Measurements from ENCODE around the gene GSTA3.

The GSTA3 gene

DNA sequence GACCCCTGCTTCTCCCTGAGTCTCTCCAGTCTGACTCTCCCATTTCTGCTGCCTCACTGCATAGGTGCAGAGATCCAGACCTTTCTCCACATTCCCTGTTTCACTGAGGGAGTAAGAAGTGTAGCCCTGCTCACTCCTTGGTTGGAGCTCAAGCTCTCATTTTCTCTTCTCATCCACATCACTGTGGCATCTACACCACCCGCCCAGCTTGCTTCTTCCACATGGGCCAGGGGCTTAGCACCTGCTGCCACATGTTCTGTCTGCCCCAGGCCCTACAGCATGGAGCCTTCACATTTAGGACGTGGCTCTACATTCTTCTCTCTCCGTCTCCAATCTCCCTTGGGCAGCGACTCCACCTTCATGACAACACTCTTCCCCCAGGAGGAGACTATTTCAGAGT, 60.4 kb downstream of the GSTA3 start:
- no peak for DNase-seq

All from NCI-H1417 treated with DMSO at 0.1 percent for 48 hours (cell line).